ENCODE data around the gene CRB1. TPM values are rescaled to one million over a fixed set of nuclear protein-coding genes. Genes with fewer than 3 reads are reported as not detected.

CRB1 gene
- total RNA-seq, 3 donors from 2014 or later = 0.33 to 1.0 (median 0.48) TPM

DNA sequence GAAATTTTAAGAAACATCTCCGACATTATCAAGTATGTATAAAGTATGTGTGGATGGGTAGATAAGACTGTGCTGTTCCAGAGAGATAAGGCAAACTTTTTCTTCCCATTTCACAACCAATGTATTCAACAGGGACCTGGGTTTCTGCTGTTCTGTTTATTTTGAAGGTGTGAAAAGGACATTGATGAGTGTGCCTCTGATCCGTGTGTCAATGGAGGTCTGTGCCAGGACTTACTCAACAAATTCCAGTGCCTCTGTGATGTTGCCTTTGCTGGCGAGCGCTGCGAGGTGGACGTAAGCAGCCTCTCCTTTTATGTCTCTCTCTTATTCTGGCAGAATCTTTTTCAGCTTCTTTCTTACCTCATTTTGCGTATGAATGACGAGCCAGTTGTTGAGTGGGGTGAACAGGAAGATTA, 174.0 kb downstream of the CRB1 start:
- H3K27me3 ChIP-seq = no peaks in the 10 kb centered on the region
- TF ChIP-seq POLR2AphosphoS5 (IDR thresholded peaks at IDR 0.05) = no peak
- TF ChIP-seq, protein P1, sequence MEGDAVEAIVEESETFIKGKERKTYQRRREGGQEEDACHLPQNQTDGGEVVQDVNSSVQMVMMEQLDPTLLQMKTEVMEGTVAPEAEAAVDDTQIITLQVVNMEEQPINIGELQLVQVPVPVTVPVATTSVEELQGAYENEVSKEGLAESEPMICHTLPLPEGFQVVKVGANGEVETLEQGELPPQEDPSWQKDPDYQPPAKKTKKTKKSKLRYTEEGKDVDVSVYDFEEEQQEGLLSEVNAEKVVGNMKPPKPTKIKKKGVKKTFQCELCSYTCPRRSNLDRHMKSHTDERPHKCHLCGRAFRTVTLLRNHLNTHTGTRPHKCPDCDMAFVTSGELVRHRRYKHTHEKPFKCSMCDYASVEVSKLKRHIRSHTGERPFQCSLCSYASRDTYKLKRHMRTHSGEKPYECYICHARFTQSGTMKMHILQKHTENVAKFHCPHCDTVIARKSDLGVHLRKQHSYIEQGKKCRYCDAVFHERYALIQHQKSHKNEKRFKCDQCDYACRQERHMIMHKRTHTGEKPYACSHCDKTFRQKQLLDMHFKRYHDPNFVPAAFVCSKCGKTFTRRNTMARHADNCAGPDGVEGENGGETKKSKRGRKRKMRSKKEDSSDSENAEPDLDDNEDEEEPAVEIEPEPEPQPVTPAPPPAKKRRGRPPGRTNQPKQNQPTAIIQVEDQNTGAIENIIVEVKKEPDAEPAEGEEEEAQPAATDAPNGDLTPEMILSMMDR (IDR thresholded peaks at IDR 0.05) = no peak
- no peak for TF ChIP-seq POLR2A (IDR thresholded peaks at IDR 0.05)
- no peaks in the 10 kb centered on the region for H3K9me3 ChIP-seq
- intact Hi-C loops (cut with DNase I; ENCODE audit: low total_unique reads) = no loop called here
- H3K27ac ChIP-seq = no peak overlapping the region
- no peak for DNase-seq (ENCODE audit: low spot score in 2 of 2)
- H3K4me3 ChIP-seq = no peak overlapping the region
- no peaks in the 10 kb centered on the region for H3K36me3 ChIP-seq
- no peaks in the 10 kb centered on the region for H3K4me1 ChIP-seq

GRCh38 chr1:197444755-197445154, 176.7 kb downstream of the CRB1 start:
- Histone ChIP-seq H3K4me1 (no peaks in the 10 kb centered on the region), H3K9me3 (no peaks in the 10 kb centered on the region), H3K36me3 (no peaks in the 10 kb centered on the region), H3K27me3 (no peaks in the 10 kb centered on the region), H3K4me3 (no peak overlapping the region), H3K27ac (no peak overlapping the region)
- DNase-seq (ENCODE audit: low spot score in 2 of 2) = no peak
- TF ChIP-seq POLR2AphosphoS5 (IDR thresholded peaks at IDR 0.05) (no peak), POLR2A (IDR thresholded peaks at IDR 0.05) (no peak)
- TF ChIP-seq, protein P1 (IDR thresholded peaks at IDR 0.05) = no peak
- intact Hi-C loops (cut with DNase I; ENCODE audit: low total_unique reads) = no loop called here

- intact Hi-C loops (cut with DNase I; ENCODE audit: low total_unique reads) = no loop called here
Measured at GRCh38 chr1:197448121-197448779, 180.2 kb downstream of the CRB1 start.

DNA sequence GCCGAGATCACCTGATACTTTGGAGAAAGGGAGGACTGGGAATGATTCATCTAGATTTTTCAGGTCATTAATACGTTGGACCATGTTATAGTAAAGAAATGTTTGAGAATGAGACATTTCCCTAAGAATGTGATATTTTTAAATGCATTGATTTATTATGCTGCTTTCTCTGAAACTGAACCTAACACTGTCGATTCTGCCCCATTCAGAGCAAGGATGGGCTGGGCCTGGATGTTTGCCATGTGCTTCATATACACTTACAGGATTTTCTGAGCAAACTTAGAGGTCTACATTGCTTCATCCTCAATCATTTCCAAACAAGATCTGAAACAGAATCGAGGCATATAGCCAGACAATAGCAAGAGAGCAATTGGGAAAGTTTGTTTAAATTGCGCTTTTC, 183.3 kb downstream of the CRB1 start:
- intact Hi-C loops (cut with DNase I; ENCODE audit: low total_unique reads) = no loop called here

More at GRCh38 chr1:197448121-197448779, 180.2 kb downstream of the CRB1 start:
- Histone ChIP-seq H3K9me3 (no peaks in the 10 kb centered on the region), H3K4me1 (no peaks in the 10 kb centered on the region), H3K27me3 (no peaks in the 10 kb centered on the region), H3K36me3 (no peaks in the 10 kb centered on the region), H3K4me3 (no peak overlapping the region), H3K27ac (no peak overlapping the region)
- DNase-seq (ENCODE audit: low spot score in 2 of 2) = no peak
- TF ChIP-seq POLR2AphosphoS5 (IDR thresholded peaks at IDR 0.05) (no peak), POLR2A (IDR thresholded peaks at IDR 0.05) (no peak)
- TF ChIP-seq, protein P1 (IDR thresholded peaks at IDR 0.05) = no peak

GRCh38 chr1:197453376-197454058, 185.5 kb downstream of the CRB1 start:
- intact Hi-C loops (cut with DNase I; ENCODE audit: low total_unique reads) = no loop called here
- TF ChIP-seq POLR2AphosphoS5 (IDR thresholded peaks at IDR 0.05) (no peak), POLR2A (IDR thresholded peaks at IDR 0.05) (no peak)
- TF ChIP-seq, protein P1 (IDR thresholded peaks at IDR 0.05) = no peak
- no peak for DNase-seq (ENCODE audit: low spot score in 2 of 2)

More for the DNA sequence above, 183.3 kb downstream of the CRB1 start:
- Histone ChIP-seq H3K27ac (no peak overlapping the region), H3K4me3 (no peak overlapping the region), H3K36me3 (peaks cover 4% of the 10 kb centered on the region), H3K27me3 (no peaks in the 10 kb centered on the region), H3K4me1 (no peaks in the 10 kb centered on the region), H3K9me3 (no peaks in the 10 kb centered on the region)
- no peak for TF ChIP-seq POLR2AphosphoS5 (IDR thresholded peaks at IDR 0.05)
- DNase-seq (ENCODE audit: low spot score in 2 of 2) = no peak

More at GRCh38 chr1:197453376-197454058, 185.5 kb downstream of the CRB1 start:
- no peaks in the 10 kb centered on the region for H3K27me3 ChIP-seq
- H3K27ac ChIP-seq = no peak overlapping the region
- peaks cover 4% of the 10 kb centered on the region for H3K36me3 ChIP-seq
- no peak overlapping the region for H3K4me3 ChIP-seq
- no peaks in the 10 kb centered on the region for H3K4me1 ChIP-seq
- no peaks in the 10 kb centered on the region for H3K9me3 ChIP-seq

All from breast epithelium (tissue), 4 donors.